ENCODE data around the gene PBLD. TPM values are rescaled to one million over a fixed set of nuclear protein-coding genes. Genes with fewer than 3 reads are reported as not detected.
"Not testable (repeated sequence)": the region's sequence is repeated elsewhere in the genome, so short reads cannot be mapped to it uniquely, and the experiment has no call there.

Gene PBLD
- total RNA-seq, 2 donors from 2014 or later: 32.2 to 41.2 TPM

GRCh38 chr10:68288717-68289116 is 44.0 kb downstream of the PBLD start:
- intact Hi-C loops (cut with DNase I): no loop called here
- H3K4me1 ChIP-seq: no peaks in the 10 kb centered on the region
- H3K4me3 ChIP-seq: no peak overlapping the region
- DNase-seq: no peak
- no peak for TF ChIP-seq POLR2A (IDR thresholded peaks at IDR 0.05)
- TF ChIP-seq CTCF (IDR thresholded peaks at IDR 0.05): no peak
- no peaks in the 10 kb centered on the region for H3K9me3 ChIP-seq
- H3K36me3 ChIP-seq (replicated peaks in 1 of 2; ENCODE audit: insufficient read depth in 1 of 2, low read depth in 2 of 2): peaks cover 5 to 13% of the 10 kb centered on the region in 2 donors
- no peaks in the 10 kb centered on the region for H3K27me3 ChIP-seq
- no peak overlapping the region for H3K27ac ChIP-seq
- 88 to 94% methylated on average over 4 of the region's 4 CpGs for WGBS, 2 donors
- no peak for ATAC-seq

GRCh38 chr10:68284062-68285001 is 48.4 kb downstream of the PBLD start:
- Histone ChIP-seq H3K27me3 (no peaks in the 10 kb centered on the region), H3K36me3 (replicated peaks in 1 of 2; ENCODE audit: insufficient read depth in 1 of 2, low read depth in 2 of 2) (peaks cover 6 to 8% of the 10 kb centered on the region in 2 donors), H3K4me1 (no peaks in the 10 kb centered on the region), H3K4me3 (no peak overlapping the region), H3K27ac (no peak overlapping the region), H3K9me3 (no peaks in the 10 kb centered on the region)
- intact Hi-C loops (cut with DNase I): no loop called here
- no peak for DNase-seq
- TF ChIP-seq CTCF (IDR thresholded peaks at IDR 0.05): no peak
- no peak for TF ChIP-seq POLR2A (IDR thresholded peaks at IDR 0.05)
- 81 to 85% methylated on average over 9 of the region's 9 CpGs for WGBS, 2 donors
- no peak for ATAC-seq

- no peak for TF ChIP-seq POLR2A (IDR thresholded peaks at IDR 0.05)
- TF ChIP-seq CTCF (IDR thresholded peaks at IDR 0.05): no peak
- 94% methylated on average over 4 of the region's 4 CpGs for WGBS, 2 donors
Measured at GRCh38 chr10:68280758-68281157, 52.0 kb downstream of the PBLD start.

DNA sequence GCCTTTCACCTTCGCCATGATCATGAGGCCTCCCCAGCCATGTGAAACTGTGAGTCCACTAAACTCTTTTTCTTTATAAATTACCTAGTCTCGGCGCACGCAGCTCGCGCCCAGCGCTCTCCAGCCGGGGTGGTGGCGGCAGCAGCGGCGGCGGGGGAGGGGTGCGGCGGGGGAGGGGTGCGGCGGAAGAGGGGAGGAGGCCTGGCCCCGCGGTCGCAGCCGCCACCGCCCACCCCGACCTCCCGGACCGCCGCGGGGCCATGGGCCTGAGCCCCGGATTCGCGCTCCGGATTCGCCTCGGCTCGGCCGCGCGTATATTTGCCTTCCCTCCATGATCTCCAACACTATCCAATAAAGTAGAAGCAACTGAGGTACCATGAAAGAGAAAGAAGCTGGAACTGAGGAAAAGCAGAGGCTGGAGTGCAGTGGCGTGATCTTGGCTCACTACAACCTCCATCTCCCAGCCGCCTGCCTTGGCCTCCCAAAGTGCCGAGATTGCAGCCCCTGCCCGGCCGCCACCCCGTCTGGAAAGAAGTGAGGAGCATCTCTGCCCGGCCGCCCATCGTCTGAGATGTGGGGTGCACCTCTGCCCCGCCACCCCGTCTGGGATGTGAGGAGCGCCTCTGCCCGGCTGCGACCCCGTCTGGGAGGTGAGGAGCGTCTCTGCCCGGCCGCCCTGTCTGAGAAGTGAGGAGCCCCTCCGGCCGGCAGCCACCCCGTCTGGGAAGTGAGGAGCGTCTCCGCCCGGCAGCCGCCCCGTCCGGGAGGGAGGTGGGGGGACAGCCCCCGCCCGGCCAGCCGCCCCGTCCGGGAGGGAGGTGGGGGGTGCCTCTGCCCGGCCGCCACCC is 53.6 kb downstream of the PBLD start:
- H3K36me3 ChIP-seq (replicated peaks in 1 of 2; ENCODE audit: insufficient read depth in 1 of 2, low read depth in 2 of 2); ATAC-seq; DNase-seq; intact Hi-C loops (cut with DNase I); H3K4me1 ChIP-seq; H3K9me3 ChIP-seq; H3K27me3 ChIP-seq; H3K27ac ChIP-seq; H3K4me3 ChIP-seq: not testable (repeated sequence)
- WGBS, 2 donors: 95 to 97% methylated on average over 39 to 46 of the region's 70 CpGs

More at GRCh38 chr10:68280758-68281157, 52.0 kb downstream of the PBLD start:
- H3K9me3 ChIP-seq: peaks cover 0 to 7% (median 0%) of the 10 kb centered on the region in 3 donors
- no peak for ATAC-seq
- intact Hi-C loops (cut with DNase I): no loop called here
- no peaks in the 10 kb centered on the region for H3K4me1 ChIP-seq
- no peak for DNase-seq
- H3K36me3 ChIP-seq (replicated peaks in 1 of 2; ENCODE audit: insufficient read depth in 1 of 2, low read depth in 2 of 2): peaks cover 4 to 6% of the 10 kb centered on the region in 2 donors
- H3K4me3 ChIP-seq: no peak overlapping the region
- no peak overlapping the region for H3K27ac ChIP-seq
- no peaks in the 10 kb centered on the region for H3K27me3 ChIP-seq

DNA sequence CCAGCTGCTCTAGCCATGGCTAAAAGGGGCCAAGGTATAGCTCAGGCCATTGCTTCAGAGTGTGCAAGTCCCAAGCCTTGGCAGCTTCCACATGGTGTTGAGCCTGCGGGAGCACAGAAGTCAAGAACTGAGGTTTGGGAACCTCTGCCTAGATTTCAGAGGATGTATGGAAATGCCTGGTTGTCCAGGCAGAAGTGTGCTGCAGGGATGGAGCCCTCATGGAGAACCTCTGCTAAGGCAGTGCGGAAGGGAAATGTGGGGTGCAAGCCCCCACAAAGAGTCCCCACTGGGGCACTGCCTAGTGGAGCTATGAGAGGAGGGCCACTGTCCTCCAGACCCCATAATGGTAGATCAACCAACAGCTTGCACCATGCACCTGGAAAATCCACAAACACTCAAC is 54.9 kb downstream of the PBLD start:
- H3K27me3 ChIP-seq; H3K36me3 ChIP-seq (replicated peaks in 1 of 2; ENCODE audit: insufficient read depth in 1 of 2, low read depth in 2 of 2); H3K4me3 ChIP-seq; H3K27ac ChIP-seq; DNase-seq; intact Hi-C loops (cut with DNase I); ATAC-seq; H3K4me1 ChIP-seq; H3K9me3 ChIP-seq: not testable (repeated sequence)
- 100% methylated on average over 2 of the region's 2 CpGs; no CpG with 5 or more reads in 1 of the 2 donors for WGBS, 2 donors

All from body of pancreas (tissue), 4 donors.